Measurements from ENCODE around the gene UNC50. TPM values are rescaled to one million over a fixed set of nuclear protein-coding genes. Genes with fewer than 3 reads are reported as not detected.
"Not testable (repeated sequence)": the region's sequence is repeated elsewhere in the genome, so short reads cannot be mapped to it uniquely, and the experiment has no call there.

UNC50 gene
- polyA plus RNA-seq, 1 donor from 2014 or later, result 111 TPM

DNA sequence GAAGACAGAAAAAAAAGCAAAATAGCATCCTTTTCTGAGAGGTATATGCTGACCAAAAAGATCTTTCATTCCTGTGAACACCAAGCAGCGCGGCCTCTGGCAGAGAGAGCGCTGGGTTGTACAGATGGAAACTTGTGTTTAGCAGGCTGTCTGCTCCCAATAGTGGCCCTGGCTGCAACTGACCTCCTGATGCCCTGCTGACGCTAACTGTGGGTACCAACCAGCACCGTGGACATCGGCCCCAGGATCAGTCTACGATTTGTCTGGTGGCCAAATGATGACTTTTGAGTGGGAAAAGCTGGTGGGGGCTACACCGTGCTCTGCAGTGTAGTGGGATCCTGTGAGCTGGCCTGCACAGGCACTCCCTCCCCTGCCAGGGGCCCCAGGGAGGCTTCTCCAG, 15.8 kb upstream of the UNC50 start:
- Histone ChIP-seq H3F3A (ENCODE audit: insufficient read depth, low read length, poor library complexity, severe bottlenecking) (no peaks in the 10 kb centered on the region), H3K9ac (ENCODE audit: low read length) (no peak overlapping the region), H3K4me3 (ENCODE audit: low read length) (no peak overlapping the region), H3K79me2 (replicated peaks; ENCODE audit: insufficient read depth, low read length) (no peaks in the 10 kb centered on the region), H3K27ac (ENCODE audit: low read length) (no peak overlapping the region), H3K9me2 (ENCODE audit: insufficient read depth, low read length) (no peaks in the 10 kb centered on the region), H3K36me3 (ENCODE audit: insufficient read depth, low read length) (peaks cover 2% of the 10 kb centered on the region), H3K9me3 (ENCODE audit: low read length) (no peaks in the 10 kb centered on the region), H3K4me2 (ENCODE audit: low read length) (no peak overlapping the region), H4K20me1 (ENCODE audit: insufficient read depth) (no peaks in the 10 kb centered on the region), H3K27me3 (ENCODE audit: insufficient read depth, low read depth, low read length) (no peaks in the 10 kb centered on the region), H2AFZ (ENCODE audit: low read depth, low read length) (no peak overlapping the region)
- no peak for TF ChIP-seq SMC3 (conservative IDR thresholded peaks at IDR 0.05; ENCODE audit: poor library complexity)
- no peak for TF ChIP-seq TAF1 (IDR thresholded peaks at IDR 0.05; ENCODE audit: low read depth)
- TF ChIP-seq RAD21 (conservative IDR thresholded peaks at IDR 0.05), result no peak
- TF ChIP-seq MXI1 (conservative IDR thresholded peaks at IDR 0.05; ENCODE audit: poor library complexity, severe bottlenecking), result no peak
- TF ChIP-seq EP300 (conservative IDR thresholded peaks at IDR 0.05; ENCODE audit: poor library complexity, severe bottlenecking), result no peak
- TF ChIP-seq EZH2 (IDR thresholded peaks at IDR 0.05; ENCODE audit: borderline replicate concordance, insufficient read depth, low read length, poor library complexity, severe bottlenecking), result no peak
- TF ChIP-seq POLR2AphosphoS5 (IDR thresholded peaks at IDR 0.05), result no peak
- TF ChIP-seq, protein P1, sequence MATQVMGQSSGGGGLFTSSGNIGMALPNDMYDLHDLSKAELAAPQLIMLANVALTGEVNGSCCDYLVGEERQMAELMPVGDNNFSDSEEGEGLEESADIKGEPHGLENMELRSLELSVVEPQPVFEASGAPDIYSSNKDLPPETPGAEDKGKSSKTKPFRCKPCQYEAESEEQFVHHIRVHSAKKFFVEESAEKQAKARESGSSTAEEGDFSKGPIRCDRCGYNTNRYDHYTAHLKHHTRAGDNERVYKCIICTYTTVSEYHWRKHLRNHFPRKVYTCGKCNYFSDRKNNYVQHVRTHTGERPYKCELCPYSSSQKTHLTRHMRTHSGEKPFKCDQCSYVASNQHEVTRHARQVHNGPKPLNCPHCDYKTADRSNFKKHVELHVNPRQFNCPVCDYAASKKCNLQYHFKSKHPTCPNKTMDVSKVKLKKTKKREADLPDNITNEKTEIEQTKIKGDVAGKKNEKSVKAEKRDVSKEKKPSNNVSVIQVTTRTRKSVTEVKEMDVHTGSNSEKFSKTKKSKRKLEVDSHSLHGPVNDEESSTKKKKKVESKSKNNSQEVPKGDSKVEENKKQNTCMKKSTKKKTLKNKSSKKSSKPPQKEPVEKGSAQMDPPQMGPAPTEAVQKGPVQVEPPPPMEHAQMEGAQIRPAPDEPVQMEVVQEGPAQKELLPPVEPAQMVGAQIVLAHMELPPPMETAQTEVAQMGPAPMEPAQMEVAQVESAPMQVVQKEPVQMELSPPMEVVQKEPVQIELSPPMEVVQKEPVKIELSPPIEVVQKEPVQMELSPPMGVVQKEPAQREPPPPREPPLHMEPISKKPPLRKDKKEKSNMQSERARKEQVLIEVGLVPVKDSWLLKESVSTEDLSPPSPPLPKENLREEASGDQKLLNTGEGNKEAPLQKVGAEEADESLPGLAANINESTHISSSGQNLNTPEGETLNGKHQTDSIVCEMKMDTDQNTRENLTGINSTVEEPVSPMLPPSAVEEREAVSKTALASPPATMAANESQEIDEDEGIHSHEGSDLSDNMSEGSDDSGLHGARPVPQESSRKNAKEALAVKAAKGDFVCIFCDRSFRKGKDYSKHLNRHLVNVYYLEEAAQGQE (IDR thresholded peaks at IDR 0.05; ENCODE audit: borderline replicate concordance), result no peak
- TF ChIP-seq, protein P2, sequence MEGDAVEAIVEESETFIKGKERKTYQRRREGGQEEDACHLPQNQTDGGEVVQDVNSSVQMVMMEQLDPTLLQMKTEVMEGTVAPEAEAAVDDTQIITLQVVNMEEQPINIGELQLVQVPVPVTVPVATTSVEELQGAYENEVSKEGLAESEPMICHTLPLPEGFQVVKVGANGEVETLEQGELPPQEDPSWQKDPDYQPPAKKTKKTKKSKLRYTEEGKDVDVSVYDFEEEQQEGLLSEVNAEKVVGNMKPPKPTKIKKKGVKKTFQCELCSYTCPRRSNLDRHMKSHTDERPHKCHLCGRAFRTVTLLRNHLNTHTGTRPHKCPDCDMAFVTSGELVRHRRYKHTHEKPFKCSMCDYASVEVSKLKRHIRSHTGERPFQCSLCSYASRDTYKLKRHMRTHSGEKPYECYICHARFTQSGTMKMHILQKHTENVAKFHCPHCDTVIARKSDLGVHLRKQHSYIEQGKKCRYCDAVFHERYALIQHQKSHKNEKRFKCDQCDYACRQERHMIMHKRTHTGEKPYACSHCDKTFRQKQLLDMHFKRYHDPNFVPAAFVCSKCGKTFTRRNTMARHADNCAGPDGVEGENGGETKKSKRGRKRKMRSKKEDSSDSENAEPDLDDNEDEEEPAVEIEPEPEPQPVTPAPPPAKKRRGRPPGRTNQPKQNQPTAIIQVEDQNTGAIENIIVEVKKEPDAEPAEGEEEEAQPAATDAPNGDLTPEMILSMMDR (IDR thresholded peaks at IDR 0.05; ENCODE audit: poor library complexity, severe bottlenecking), result no peak

- H3K36me3 ChIP-seq (ENCODE audit: insufficient read depth, low read length); H3K4me2 ChIP-seq (ENCODE audit: low read length): not testable (repeated sequence)
These were observed 13.7 kb upstream of the UNC50 start for GRCh38 chr2:98594665-98595064.

More at GRCh38 chr2:98594665-98595064, 13.7 kb upstream of the UNC50 start:
- not testable (repeated sequence) for H3K79me2 ChIP-seq (replicated peaks; ENCODE audit: insufficient read depth, low read length); H3K9me3 ChIP-seq (ENCODE audit: low read length); H3K27ac ChIP-seq (ENCODE audit: low read length); H3F3A ChIP-seq (ENCODE audit: insufficient read depth, low read length, poor library complexity, severe bottlenecking); H3K4me3 ChIP-seq (ENCODE audit: low read length); H2AFZ ChIP-seq (ENCODE audit: low read depth, low read length); H4K20me1 ChIP-seq (ENCODE audit: insufficient read depth); H3K9ac ChIP-seq (ENCODE audit: low read length); H3K9me2 ChIP-seq (ENCODE audit: insufficient read depth, low read length); H3K27me3 ChIP-seq (ENCODE audit: insufficient read depth, low read depth, low read length)

All from neural cell (in vitro differentiated cells).